PC-3 (cell line): ENCODE data around the gene CHST11. TPM values are rescaled to one million over a fixed set of nuclear protein-coding genes. Genes with fewer than 3 reads are reported as not detected.

Source experiments
- ATAC-seq: fragments of 200-7000 bp; cut with Tn5 transposase; 2 replicates; pipeline ENCODE4 v1.9.1; 2020; ENCODE audit warnings: mild to moderate bottlenecking, moderate library complexity
- BruUV-seq: library from RNA; stranded (reverse); fragments of 400-500 nt; replicated peaks from 2 replicates; lab custom pipeline; 2021; lab: Mats Ljungman, UMichigan
- CTCF ChIA-PET: fragments of 300-600 bp; sonication (Branson Sonifier 250); formaldehyde crosslinking; loops from one replicate; lab custom pipeline; 2022; ENCODE audit warnings: antibody characterized with exemption; lab: Charles Lee
- POLR2A ChIA-PET: fragments of 300-600 bp; sonication (Branson Sonifier 250); formaldehyde crosslinking; loops from one replicate; lab custom pipeline; 2022; ENCODE audit warnings: antibody characterized with exemption; ENCODE audit not compliant: unreplicated experiment; lab: Charles Lee
- DNase-seq: peaks from one replicate; pipeline ENCODE4 v3.0.0-alpha.2; 2015
- H2AFZ ChIP-seq: fragments of 300-600 bp; sonication (generic); 2 replicates; pipeline ENCODE4 v1.6.0; 2016; ENCODE audit warnings: antibody characterized with exemption, low read length
- H3F3A ChIP-seq: fragments of 300-600 bp; sonication (generic); one replicate; pipeline ENCODE4 v1.6.0; 2017; ENCODE audit warnings: antibody characterized with exemption, low read length, control low read depth, mild to moderate bottlenecking; ENCODE audit not compliant: unreplicated experiment
- H3K27ac ChIP-seq: fragments of 300-600 bp; sonication (generic); 2 replicates; pipeline ENCODE4 v1.5.1; 2016; ENCODE audit warnings: mild to moderate bottlenecking, low read length
- H3K27me3 ChIP-seq: fragments of 300-600 bp; sonication (generic); 2 replicates; pipeline ENCODE4 v1.6.1; 2016; ENCODE audit warnings: low read length, mixed read lengths
- H3K36me3 ChIP-seq: fragments of 300-600 bp; sonication (generic); 2 replicates; pipeline ENCODE4 v1.6.1; 2016; ENCODE audit warnings: low read depth, mixed run types, low read length, mixed read lengths
- H3K4me1 ChIP-seq: fragments of 300-600 bp; sonication (generic); 2 replicates; pipeline ENCODE4 v1.5.1; 2016; ENCODE audit warnings: low read length; ENCODE audit not compliant: insufficient read depth
- H3K4me2 ChIP-seq: fragments of 300-600 bp; sonication (generic); 2 replicates; pipeline ENCODE4 v1.6.0; 2016; ENCODE audit warnings: low read length
- H3K4me3 ChIP-seq: fragments of 300-600 bp; sonication (generic); 2 replicates; pipeline ENCODE4 v1.5.1; 2016; ENCODE audit warnings: mild to moderate bottlenecking, low read length, mixed read lengths
- H3K79me2 ChIP-seq: fragments of 300-600 bp; sonication (generic); 2 replicates; pipeline ENCODE4 v1.6.1; 2017; ENCODE audit warnings: low read length, mixed read lengths
- H3K9ac ChIP-seq: fragments of 300-600 bp; sonication (generic); 2 replicates; pipeline ENCODE4 v1.6.0; 2016; ENCODE audit warnings: mild to moderate bottlenecking, low read length
- H3K9me2 ChIP-seq: fragments of 300-600 bp; sonication (generic); replicated peaks from 2 replicates; pipeline ENCODE4 v1.6.1; 2016; ENCODE audit warnings: mixed run types, low read length, mixed read lengths
- H3K9me3 ChIP-seq: fragments of 300-600 bp; sonication (generic); 2 replicates; pipeline ENCODE4 v1.6.1; 2016; ENCODE audit warnings: low read length, mixed read lengths
- H4K20me1 ChIP-seq: fragments of 300-600 bp; sonication (generic); 2 replicates; pipeline ENCODE4 v1.6.1; 2016; ENCODE audit warnings: low read length, mixed read lengths
- CTCF ChIP-seq: fragments of 300-600 bp; sonication (generic); conservative IDR thresholded peaks from 2 replicates; pipeline ENCODE4 v1.5.1; 2017; ENCODE audit warnings: antibody characterized with exemption, low read depth, mild to moderate bottlenecking, low read length
- EZH2 ChIP-seq: fragments of 300-600 bp; sonication (generic); IDR thresholded peaks from one replicate; pipeline ENCODE4 v1.6.1; 2017; ENCODE audit warnings: antibody characterized with exemption, mild to moderate bottlenecking, low read length; ENCODE audit not compliant: unreplicated experiment
- EZH2phosphoT487 ChIP-seq: fragments of 300-600 bp; sonication (generic); IDR thresholded peaks from 2 replicates; pipeline ENCODE4 v1.6.1; 2018; ENCODE audit warnings: mild to moderate bottlenecking, antibody characterized with exemption, low read length, borderline replicate concordance
- intact Hi-C: fragments of 100-400 bp; cut with micrococcal nuclease; formaldehyde crosslinking; loops from 2 replicates; pipeline ENCODE4 v1.9.0; 2023
- total RNA-seq: library from RNA; depleted of rRNA; stranded (reverse); fragments of >200 nt; gene quantifications from 2 replicates; pipeline ENCODE4 v1.2.3, GENCODE V29; 2014

CHST11 gene
- total RNA-seq, 1 experiment from 2014 or later, result 53.5 TPM

GRCh38 chr12:104683831-104684503, 227.2 kb downstream of the CHST11 start:
- Histone ChIP-seq H3K27me3 (no peaks in the 10 kb centered on the region), H3K4me1 (peaks cover 9% of the 10 kb centered on the region), H3K9me2 (no peaks in the 10 kb centered on the region), H3K79me2 (no peaks in the 10 kb centered on the region; the same call in 1 of the 2 replicates), H4K20me1 (no peaks in the 10 kb centered on the region), H3K4me3 (no peak overlapping the region), H3K36me3 (no peaks in the 10 kb centered on the region), H3F3A (no peaks in the 10 kb centered on the region), H3K9ac (no peak overlapping the region), H3K9me3 (no peaks in the 10 kb centered on the region), H3K4me2 (no peak overlapping the region), H3K27ac (no peak overlapping the region), H2AFZ (no peak overlapping the region)
- DNase-seq (no peak), ATAC-seq (no peak)
- ChIA-PET CTCF (no interaction called here), POLR2A (no interaction called here)
- TF ChIP-seq EZH2phosphoT487, result no peak
- TF ChIP-seq CTCF, result no peak
- no peak for TF ChIP-seq EZH2
- intact Hi-C loops, result loop anchor here (5.0 kb wide), 1 partner anchor 193 kb away; no protein-coding TSS in a partner anchor
- no TSS peak for BruUV-seq

- Histone ChIP-seq H3K4me3 (no peak overlapping the region), H3K27ac (no peak overlapping the region), H3K36me3 (no peaks in the 10 kb centered on the region), H3K9me3 (no peaks in the 10 kb centered on the region), H3F3A (no peaks in the 10 kb centered on the region), H3K4me1 (peaks cover 9% of the 10 kb centered on the region), H3K4me2 (no peak overlapping the region), H3K9me2 (no peaks in the 10 kb centered on the region), H2AFZ (no peak overlapping the region), H3K9ac (no peak overlapping the region), H3K27me3 (no peaks in the 10 kb centered on the region), H3K79me2 (no peaks in the 10 kb centered on the region), H4K20me1 (no peaks in the 10 kb centered on the region)
- DNase-seq, result no peak
- ATAC-seq, result no peak
- TF ChIP-seq EZH2 (no peak), CTCF (no peak), EZH2phosphoT487 (no peak)
- intact Hi-C loops, result loop anchor here (5.0 kb wide), 1 partner anchor 192 kb away; no protein-coding TSS in a partner anchor
- CTCF ChIA-PET, result no interaction called here
- POLR2A ChIA-PET, result no interaction called here
- no TSS peak for BruUV-seq
Observed at GRCh38 chr12:104684884-104685283, 228.1 kb downstream of the CHST11 start.

- Histone ChIP-seq H3K9me2 (no peaks in the 10 kb centered on the region), H3K9me3 (no peaks in the 10 kb centered on the region), H3K4me3 (no peak overlapping the region), H3K36me3 (no peaks in the 10 kb centered on the region), H4K20me1 (no peaks in the 10 kb centered on the region), H2AFZ (no peak overlapping the region), H3K4me2 (no peak overlapping the region), H3K27me3 (no peaks in the 10 kb centered on the region), H3K4me1 (peaks cover 9% of the 10 kb centered on the region), H3F3A (no peaks in the 10 kb centered on the region), H3K79me2 (no peaks in the 10 kb centered on the region), H3K27ac (no peak overlapping the region), H3K9ac (no peak overlapping the region)
- BruUV-seq, result no TSS peak
- CTCF ChIA-PET, result no interaction called here
- DNase-seq (no peak), ATAC-seq (no peak)
- TF ChIP-seq EZH2 (no peak), EZH2phosphoT487 (no peak), CTCF (no peak)
- POLR2A ChIA-PET, result no interaction called here
- intact Hi-C loops, result no loop called here
Observed at GRCh38 chr12:104685366-104685765, 228.6 kb downstream of the CHST11 start.
